ENCODE results near the gene KRTAP10-5.
"Not testable (repeated sequence)": the region's sequence is repeated elsewhere in the genome, so short reads cannot be mapped to it uniquely, and the experiment has no call there.

KRTAP10-5 gene

DNA sequence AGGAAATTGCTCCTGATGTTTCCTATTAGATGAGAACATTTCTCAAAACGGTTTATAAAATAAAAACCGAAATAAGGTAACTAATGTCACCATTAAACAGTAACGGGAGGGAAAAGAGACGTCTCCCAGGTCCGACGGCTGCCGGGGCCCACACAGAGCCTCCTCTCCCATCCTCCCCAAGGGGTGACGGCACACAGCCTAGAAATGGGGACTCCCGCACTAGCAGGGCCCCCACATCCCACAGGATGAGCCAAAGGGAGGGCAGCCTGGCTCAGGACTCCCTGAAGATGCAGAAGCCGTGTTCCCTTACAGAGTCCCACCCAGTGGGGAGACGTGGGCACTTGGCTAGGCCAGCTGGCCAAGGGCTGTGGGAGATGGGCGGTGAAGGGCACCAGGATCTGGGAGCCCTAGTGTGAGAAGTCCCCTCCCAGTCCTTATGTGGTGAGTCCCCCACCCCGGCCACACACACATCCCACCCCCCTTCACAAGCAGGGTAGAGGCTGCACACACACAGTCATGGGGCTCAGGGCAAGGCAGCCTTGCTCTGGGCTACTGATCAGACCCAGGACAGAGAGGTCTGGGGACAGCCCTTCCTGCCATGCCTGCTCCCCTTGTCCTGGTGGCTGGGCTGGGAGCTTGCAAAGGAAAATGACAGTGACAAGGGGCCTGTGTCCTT, 25.1 kb downstream of the KRTAP10-5 start:
- no peak overlapping the region for H3K4me3 ChIP-seq (replicated peaks; ENCODE audit: low read depth, low read length)
- no peak for DNase-seq (ENCODE audit: low read depth)
- TF ChIP-seq CTCF (IDR thresholded peaks at IDR 0.05; ENCODE audit: low read length, missing control alignments), result no peak

DNA sequence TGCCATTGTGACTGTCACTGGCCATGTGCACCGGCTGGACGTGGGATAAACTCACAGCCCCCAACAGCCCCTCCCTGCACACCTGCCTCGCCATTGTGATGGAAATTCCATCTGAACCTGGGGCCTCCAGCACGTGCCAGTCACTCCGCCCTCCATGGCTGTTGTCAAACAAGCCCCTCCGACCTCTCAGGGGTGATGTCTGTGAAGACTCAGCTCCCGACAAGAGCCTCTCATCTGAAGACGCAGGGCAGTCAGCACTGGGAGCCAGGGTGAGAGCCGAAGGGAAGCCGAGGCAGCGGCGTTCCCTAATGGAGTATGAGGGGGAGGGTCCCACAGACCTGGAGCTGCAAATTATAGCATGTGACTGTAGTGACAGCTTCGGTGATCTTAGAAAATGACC, 27.7 kb downstream of the KRTAP10-5 start:
- TF ChIP-seq CTCF (IDR thresholded peaks at IDR 0.05; ENCODE audit: low read length, missing control alignments), result no peak
- no peak overlapping the region for H3K4me3 ChIP-seq (replicated peaks; ENCODE audit: low read depth, low read length)
- no peak for DNase-seq (ENCODE audit: low read depth)

DNA sequence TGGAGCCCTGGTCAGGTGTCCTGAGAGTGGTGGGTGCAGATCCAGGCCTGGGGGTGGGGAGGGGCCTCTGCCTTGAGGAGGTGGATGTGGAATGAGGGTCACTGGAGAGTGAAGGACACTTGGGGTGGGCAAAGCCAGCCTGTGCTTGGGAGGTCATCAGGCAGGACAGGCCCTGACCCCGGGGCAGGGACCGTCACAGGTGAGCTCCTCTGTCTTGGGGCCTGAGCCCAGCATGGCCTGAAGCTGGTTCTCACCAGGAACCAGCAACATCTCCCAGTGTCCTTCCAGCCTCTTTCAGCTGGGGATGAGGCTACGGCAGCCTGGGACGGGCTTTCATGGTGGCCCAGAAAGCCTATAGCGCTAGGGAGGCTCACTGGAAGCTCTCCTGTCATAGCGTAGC, 28.3 kb downstream of the KRTAP10-5 start:
- DNase-seq (ENCODE audit: low read depth), result no peak
- no peak overlapping the region for H3K4me3 ChIP-seq (replicated peaks; ENCODE audit: low read depth, low read length)
- TF ChIP-seq CTCF (IDR thresholded peaks at IDR 0.05; ENCODE audit: low read length, missing control alignments), result no peak

GRCh38 chr21:44551340-44551961, 29.0 kb downstream of the KRTAP10-5 start, which contains the start of gene KRTAP10-2:
KRTAP10-2 (minus strand) TSS chr21:44551505; CDS start chr21:44551458, 47 bp downstream.
- DNase-seq (ENCODE audit: low read depth), result no peak
- no peak within 1 kb of the TSS for H3K4me3 ChIP-seq (replicated peaks; ENCODE audit: low read depth, low read length)
- no peak for TF ChIP-seq CTCF (IDR thresholded peaks at IDR 0.05; ENCODE audit: low read length, missing control alignments)

GRCh38 chr21:44550807-44551206, 29.6 kb downstream of the KRTAP10-5 start:
- H3K4me3 ChIP-seq (replicated peaks; ENCODE audit: low read depth, low read length), result no peak overlapping the region
- no peak for DNase-seq (ENCODE audit: low read depth)
- TF ChIP-seq CTCF (IDR thresholded peaks at IDR 0.05; ENCODE audit: low read length, missing control alignments), result no peak

DNA sequence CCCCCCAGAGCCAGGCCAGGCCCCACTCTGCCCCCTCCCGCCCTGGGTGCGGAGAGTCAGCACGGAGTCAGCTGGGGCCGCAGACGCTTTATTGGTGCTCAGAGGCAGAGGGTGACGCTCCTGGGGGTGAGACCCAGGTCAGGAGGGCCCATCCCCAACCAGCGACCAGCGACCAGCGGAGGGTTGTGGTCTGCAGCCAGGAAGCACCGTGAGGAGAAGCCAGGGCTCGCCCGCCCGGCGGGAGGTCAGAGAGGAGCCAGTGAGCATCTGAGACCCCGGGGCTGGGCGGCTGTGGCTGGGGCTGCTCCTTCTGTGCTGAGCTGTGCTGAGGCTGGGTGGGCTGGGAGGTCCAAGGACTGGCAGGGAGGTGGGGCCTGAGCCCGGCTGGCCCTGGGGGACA, 30.1 kb downstream of the KRTAP10-5 start:
- not testable (repeated sequence) for DNase-seq (ENCODE audit: low read depth); H3K4me3 ChIP-seq (replicated peaks; ENCODE audit: low read depth, low read length)

DNA sequence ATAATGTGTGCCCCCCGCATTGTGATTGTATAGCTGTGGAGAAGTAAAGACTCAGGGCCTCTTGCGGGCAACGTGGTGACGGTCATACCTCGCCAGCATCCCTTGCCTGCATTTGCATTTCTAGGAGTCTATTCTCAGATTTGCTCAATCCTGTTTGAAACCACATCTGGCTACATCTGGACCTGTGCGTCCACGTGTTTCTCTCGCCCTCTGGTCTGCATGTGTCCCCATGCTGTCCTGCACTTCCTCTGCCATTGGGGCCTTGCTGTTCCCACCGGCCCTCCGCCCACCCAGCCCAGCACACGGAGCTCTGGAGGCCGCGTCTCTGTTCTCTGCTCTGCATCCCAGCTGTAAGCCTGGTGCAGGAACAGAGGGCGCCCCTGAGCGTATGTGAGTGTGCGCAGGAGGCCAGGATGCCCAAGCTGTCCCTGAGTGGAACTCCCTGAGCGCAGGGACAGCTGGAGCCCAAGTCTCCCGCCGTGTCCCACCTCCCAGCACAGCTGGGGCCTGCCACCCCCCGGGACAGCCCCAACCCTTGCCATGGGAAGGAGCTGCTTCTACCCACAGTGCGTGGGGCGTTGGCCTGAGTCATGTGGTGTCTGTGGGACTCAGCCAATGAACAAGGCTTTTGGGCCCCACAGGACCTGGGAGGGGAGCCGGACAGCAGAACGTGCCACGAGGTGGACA, 30.7 kb downstream of the KRTAP10-5 start:
- H3K4me3 ChIP-seq (replicated peaks; ENCODE audit: low read depth, low read length), result no peak overlapping the region
- no peak for TF ChIP-seq CTCF (IDR thresholded peaks at IDR 0.05; ENCODE audit: low read length, missing control alignments)
- no peak for DNase-seq (ENCODE audit: low read depth)

Data from fibroblast of pulmonary artery (primary cell).